NOMO-1 (cell line): Measurements from ENCODE around the gene LARGE1.
"Not testable (repeated sequence)": the region's sequence is repeated elsewhere in the genome, so short reads cannot be mapped to it uniquely, and the experiment has no call there.

Source experiments
- DNase-seq, 2 experiments: peaks; one replicate each; lab custom pipeline; 2025; ENCODE audit not compliant: unreplicated experiment in 2 of 2; lab: John Stamatoyannopoulos, UW

The LARGE1 gene

DNA sequence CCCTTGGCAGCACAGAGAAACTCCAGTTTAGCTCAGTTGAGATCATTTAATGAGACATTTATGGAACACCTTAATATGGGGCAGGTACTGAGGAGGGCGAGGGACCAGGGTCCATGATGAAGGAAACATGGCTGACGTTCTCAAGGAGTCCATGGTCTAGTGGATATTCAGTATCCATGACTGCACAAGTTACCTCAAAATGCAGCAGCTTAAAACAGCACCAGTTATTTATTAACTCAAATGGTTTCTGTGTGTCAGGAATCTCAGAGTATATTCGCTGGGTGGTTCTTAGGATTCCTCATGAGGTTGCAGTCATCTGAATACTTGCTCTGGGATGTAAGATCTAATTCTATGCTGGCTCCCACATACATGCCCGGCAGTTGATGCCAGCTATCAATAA, 346.8 kb downstream of the LARGE1 start:
- DNase-seq, result no peak

DNA sequence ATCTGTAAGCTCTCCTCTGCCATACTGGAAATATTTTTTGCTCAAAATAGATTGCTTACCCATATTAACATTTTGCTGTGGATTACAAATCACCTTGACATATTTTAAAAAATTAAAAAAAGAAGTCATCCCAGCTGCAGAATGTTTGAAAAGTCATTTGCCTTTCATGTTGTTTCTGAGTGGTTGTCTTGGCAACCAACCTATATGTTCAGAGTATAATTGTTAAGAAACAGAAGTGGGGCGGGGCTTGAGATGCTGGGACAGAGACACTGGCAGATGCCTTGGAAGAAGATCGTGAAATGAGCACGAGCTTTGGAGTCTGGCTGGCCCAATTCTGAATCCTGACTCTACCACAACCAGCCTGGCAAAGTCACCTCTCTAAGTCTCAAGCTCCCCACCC, 348.2 kb downstream of the LARGE1 start:
- DNase-seq, result no peak

DNA sequence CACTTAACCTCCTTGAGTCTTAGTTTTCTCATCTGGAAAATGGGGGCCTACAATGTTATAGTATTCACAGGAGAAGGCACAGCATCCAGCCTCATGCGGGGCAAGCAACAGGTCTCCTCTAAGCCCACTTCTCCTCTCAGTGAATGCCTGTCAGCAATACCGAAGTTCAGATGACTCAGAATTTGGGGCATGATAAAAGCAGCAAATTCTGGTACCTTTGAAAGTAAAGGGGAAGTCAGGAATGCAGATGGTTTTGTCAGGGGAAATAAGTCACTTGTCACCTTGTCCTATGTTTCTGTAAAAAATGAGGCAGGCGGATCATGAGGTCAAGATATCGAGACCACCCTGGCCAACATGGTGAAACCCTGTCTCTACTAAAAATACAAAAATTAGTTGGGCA, 350.2 kb downstream of the LARGE1 start:
- DNase-seq, result no peak

- no peak for DNase-seq
These were observed 350.7 kb downstream of the LARGE1 start for GRCh38 chr22:33569559-33569958.

DNA sequence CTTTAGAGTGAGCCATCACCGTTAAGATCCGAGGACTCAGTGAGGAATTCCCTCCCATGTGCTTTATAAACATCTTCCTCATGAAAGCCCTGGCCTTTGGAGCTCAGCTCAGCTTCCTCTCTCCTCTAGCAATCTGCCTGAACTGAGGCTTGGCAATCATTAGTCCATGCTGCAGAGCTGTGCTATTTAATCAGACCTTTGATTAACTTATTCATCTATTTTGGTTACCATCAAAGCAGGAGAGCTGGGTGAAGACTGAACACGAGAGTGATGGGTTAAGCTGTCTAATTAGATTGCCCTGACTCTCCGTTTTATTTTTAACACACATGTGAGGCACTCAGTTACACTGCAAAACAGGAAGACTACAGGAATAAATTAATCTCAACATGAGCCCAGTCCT, 351.3 kb downstream of the LARGE1 start:
- DNase-seq, result no peak

DNA sequence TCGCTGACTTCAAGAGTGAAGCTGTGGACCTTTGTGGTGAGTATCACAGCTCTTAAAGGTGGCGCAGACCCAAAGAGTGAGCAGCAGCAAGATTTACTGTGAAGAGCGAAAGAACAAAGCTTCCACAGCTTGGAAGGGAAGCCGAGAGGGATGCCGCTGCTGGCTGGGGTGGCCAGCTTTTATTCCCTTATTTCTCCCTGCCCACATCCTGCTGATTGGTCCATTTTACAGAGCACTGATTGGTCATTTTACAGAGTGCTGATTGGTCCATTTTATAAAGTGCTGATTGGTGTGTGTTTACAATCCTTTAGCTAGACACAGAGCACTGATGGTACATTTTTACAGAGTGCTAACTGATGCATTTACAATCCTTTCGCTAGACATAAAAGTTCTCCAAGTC, 353.8 kb downstream of the LARGE1 start:
- DNase-seq, result not testable (repeated sequence)

DNA sequence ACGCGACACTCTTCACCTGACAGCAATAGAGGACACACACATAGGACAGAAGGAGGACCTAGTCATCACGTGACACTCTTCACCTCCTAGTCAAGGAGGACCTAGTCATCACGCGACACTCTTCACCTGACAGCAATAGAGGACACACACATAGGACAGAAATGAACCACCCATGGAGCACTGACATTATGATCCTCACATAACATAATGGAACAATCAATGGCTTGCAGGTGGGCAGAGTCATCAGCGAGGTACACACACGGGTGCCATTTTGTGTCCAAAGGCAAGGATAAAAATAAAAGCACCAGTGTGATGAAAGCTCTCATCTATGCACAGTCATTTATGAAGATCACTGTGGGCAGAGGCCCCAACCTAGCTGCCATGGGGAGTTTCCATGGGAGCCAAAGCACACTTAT, 354.7 kb downstream of the LARGE1 start:
- DNase-seq, result no peak

- DNase-seq, result no peak
These were observed 355.6 kb downstream of the LARGE1 start for GRCh38 chr22:33564683-33565082.

GRCh38 chr22:33563220-33563964, 356.9 kb downstream of the LARGE1 start:
- no peak for DNase-seq

DNA sequence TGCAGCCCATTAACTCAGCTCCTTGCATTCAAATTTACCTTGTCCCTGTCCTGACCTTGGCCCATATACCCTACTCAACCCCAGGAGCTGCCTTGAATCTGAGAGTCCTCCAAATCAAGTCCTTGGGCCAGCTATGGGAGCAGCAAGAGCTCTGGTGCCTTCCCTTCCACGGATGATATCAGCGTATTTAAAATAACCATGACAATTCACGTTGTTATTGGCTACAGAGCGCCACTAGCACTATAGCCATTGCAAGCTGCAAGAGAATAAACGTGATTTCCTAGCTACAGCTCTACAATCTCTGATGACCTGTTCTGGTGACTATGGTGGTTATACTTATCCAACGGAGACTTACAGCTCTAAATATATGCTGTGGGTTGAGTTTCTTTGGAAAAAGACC, 357.8 kb downstream of the LARGE1 start:
- DNase-seq, result no peak

DNA sequence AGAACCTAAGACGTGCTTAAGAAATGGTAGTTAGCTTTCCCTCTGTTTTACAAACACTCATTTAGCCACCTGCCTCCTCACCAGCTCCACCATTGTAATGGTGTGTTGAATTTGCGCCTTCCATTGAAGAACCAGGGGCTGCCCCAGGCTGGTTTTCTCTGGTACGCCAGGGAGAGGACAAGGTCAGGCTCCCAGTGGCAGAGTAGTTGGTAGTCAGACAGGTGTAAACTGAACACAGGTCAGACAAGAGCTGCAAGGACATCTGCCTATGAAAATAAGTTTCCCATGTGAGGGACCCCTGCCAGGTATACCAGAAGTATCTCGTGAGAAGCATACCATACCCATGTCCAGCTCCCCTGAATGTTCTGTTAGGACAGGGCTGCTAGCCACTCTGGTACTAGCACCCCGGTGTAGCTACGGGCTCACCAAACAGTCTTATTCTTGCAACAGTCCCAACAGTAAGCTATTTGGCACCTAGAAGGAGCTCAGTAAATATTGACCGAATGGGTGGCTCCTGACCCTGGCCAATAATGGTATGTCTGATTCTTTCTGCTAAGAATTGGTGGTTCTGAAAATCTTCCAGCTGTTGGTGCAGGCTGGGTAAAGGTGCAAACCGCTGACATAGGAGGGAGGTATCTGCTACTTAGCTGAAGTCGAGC, 359.0 kb downstream of the LARGE1 start:
- DNase-seq, result no peak

DNA sequence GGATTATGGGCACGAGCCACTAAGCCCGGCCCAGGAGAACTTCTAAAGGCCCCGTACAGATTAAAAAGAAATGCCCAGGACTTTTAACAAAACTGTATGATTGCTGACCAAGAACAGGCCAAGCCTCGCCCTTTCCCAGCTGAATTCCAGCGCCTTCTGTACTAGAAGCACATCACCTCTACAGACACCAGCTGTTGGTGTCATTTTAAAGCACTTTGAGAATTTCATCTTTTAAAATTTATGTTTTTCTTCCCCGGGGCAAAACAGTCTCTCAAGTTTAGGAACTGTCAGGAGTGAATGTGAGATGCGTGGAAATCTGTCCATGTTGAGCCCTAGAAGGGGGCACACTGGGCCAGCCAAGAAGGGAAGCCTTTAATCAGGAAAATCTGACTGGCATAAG, 362.4 kb downstream of the LARGE1 start:
- DNase-seq, result no peak

GRCh38 chr22:33555814-33556522, 364.3 kb downstream of the LARGE1 start:
- no peak for DNase-seq

DNA sequence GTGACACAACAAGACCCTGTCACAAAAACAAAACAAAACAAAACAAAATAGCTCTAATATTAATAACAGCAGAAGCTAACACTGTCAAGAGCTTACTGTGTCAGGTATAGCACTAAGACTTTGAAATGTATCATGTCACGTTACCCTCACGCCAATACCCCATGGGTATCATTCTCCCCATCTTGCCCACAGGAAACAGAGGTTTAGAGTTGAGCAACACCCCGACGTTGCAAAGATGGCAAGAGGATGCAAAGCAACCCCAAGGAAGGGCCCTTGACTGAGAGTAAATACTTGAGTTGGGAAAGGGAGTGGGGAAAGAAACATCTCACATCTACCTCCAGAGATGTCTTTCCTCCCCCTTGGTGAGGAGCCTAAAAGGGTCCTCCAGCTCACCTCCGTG, 366.8 kb downstream of the LARGE1 start:
- no peak for DNase-seq

GRCh38 chr22:33544707-33545106, 375.6 kb downstream of the LARGE1 start:
- DNase-seq, result no peak

- no peak for DNase-seq
These were observed 377.6 kb downstream of the LARGE1 start for GRCh38 chr22:33542722-33543121.

GRCh38 chr22:33542153-33542552, 378.1 kb downstream of the LARGE1 start:
- DNase-seq, result no peak

- DNase-seq, result no peak
These were observed 380.1 kb downstream of the LARGE1 start for GRCh38 chr22:33539902-33540751.

DNA sequence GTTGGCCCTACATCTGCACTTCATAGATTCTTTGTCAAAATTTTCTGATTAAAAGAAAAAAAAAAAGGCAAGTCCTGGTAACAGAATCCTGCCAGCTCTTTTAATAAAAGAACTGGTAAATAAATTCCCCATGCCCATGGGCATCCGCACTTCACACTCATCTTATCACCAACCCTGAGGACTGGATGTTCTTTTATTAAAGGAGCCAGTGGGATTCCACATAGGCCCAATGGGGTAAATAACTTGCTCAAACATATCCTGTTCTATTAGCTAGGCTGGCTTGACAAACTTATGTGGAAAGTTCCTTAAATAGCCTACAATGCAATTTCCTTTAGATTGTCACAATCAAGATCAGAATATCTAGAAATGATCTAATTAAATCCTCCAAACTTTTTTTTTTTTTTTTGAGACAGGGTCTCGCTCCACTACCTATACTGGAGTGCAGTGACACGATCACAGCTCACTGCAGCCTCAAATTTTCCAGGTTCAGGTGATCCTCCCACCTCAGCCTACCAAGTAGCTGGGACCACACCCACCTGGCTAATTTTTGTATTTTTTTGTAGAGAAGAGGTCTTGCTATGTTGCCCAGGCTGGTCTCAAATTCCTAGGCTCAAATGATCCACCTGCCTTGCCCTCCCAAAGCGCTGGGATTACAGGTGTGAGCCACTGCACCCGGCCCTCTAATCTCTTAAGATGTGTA, 380.9 kb downstream of the LARGE1 start:
- no peak for DNase-seq

DNA sequence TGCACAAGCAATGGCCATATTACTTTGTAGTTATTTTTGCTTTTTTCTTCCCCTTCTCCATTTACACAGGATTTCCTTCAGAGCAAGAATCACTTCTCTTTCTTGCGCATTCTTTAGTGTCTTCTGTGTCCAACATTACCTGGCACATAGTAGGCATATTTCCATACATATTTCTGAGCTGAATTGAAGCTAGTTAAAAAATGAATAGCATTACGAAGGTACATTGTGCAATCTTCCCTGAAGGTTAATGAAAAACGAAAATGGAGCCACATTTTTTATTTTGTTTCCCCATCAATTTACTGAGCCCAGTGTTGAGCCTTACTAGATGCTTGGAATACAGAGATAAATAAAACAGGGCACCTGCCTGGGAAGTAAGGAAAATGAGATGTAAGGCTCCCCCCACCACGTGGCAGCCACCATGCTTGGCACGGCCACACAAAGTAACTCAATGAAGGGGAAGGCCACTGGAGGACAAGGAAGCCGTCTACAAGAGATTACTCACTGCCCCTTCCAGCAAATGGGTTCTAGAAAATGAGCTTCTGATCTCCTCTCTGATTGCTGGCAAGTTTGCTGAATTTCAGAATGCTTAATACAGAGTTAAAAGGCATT, 381.9 kb downstream of the LARGE1 start:
- no peak for DNase-seq
